Epithelial cell of prostate (primary cell): ENCODE measurements around the gene KNSTRN.

Experiments used
- DNase-seq: peaks from one replicate; pipeline ENCODE4 v3.0.0-alpha.2; 2011; ENCODE audit warnings: low read depth, low spot score
- H3K27ac ChIP-seq: fragments of 450-650 bp; 2 replicates; pipeline ENCODE4 v1.5.1; 2017; ENCODE audit warnings: mild to moderate bottlenecking

KNSTRN gene

DNA sequence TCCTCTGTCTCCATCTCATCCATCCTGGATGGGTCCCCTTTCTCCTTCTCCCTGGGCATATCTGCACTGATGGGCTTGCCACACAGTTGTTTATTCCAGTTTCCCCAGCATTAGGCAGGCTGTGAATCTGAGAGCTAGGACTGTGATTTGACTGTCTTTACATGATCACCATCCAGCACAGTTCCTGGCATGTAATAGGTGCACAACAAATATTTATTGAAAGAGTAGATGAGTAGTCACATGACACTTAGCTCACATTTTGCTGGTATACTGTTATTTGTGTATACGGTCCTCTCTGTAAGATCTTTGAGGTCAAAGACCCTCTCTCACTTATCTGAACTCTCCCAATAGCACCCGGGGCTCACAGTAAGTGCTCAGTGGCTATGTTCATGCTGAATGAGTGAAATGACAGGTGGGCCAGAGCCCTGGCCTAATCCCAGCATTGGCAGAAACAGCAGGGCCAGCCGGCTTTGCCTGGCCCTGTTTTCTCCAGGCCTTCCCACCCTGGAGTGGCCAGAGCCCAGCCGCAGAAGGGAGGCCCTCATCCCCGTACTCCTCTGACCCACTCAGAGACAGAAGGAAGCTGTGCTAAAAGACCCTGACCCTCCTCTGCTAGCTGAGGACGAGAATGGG lies 42.1 kb downstream of the KNSTRN start:
- DNase-seq = no peak
- no peak overlapping the region for H3K27ac ChIP-seq

DNA sequence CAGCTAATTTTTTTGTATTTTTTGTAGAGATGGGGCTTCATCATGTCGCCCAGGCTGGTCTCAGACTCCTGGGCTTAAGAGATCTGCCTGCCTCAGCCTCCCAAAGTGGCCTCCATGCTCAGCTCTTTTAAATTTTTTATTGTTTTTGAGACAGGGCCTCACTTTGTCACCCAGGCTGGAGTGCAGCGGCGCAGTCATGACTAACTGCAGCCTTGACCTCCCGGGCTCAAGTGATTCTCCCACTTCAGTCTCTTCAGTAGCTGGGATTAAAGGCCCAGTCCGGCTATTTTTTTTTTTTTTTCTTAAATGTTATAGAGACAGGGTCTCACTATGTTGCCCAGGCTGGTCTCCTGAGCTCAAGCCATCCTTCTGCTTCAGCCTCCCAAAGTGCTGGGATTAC lies 43.2 kb downstream of the KNSTRN start:
- H3K27ac ChIP-seq = no peak overlapping the region
- no peak for DNase-seq

DNA sequence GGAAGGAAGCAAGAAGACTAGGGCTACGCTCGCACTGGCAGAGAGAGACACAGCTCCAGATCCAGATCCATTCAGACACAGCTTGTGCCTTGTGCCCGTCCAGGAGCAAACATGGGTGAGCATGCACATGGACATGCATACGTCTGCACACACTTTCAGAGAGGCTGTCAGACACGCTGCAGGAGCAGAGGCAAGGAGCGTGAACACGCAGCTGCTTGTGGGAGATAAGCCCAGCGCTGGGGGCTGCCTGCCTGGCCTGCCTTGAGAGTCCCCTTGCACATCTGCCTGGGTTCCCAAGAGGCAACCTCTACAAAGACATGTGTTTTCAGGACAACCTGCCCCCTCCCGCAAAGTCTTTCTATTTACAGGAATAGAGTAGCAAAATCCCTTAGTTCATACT lies 44.7 kb downstream of the KNSTRN start:
- H3K27ac ChIP-seq = no peak overlapping the region
- no peak for DNase-seq

DNA sequence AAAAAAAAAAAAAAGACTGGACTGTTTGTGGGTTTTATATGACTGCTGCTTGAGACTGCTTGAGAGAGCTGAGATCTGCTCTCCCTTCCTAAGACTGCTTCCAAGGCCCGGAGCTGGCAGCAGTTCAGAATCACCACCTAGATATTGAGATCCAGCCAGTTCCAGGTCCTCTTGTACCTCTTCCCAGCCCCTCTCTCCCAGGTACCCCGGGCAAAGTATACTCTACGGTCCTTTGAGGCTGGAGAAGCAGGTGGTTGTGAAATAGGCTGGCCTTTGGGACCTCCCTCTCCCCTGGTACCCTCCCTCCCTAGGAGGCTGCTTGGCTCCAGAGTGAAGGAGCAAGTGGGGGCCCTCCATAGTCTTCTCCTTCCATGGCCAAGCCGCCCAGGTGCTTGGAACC lies 45.7 kb downstream of the KNSTRN start:
- DNase-seq = no peak
- H3K27ac ChIP-seq = no peak overlapping the region

DNA sequence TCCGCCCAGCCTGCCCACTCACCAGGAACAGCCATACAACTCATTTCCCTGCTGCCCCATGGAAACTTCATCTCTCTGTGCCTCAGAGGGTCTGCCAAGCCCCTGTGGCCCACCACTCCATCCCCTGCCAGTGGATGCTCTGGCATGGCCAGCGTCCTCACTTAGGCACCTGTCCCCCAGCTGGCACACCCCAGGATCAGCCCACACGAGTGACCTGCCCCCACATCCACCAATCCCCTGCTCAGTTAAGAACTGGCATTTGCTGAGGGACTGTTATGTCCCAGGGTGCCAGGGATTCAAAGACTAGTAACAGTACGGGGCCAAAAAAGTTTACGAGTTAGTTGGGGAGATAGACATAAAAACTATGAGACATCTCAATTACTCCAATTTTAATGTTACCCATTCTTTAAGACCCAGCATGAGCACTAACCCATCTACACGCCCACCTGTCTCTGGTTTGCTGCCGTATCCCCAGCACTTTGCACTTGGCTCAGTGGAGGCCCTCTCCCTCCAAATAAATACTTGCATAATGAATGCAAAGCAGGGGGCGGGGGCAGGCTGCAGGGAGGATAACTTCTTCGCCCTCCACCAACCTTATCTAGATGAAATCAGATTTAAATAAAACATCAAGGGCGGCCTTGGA lies 46.7 kb downstream of the KNSTRN start:
- DNase-seq = no peak
- H3K27ac ChIP-seq = no peak overlapping the region

DNA sequence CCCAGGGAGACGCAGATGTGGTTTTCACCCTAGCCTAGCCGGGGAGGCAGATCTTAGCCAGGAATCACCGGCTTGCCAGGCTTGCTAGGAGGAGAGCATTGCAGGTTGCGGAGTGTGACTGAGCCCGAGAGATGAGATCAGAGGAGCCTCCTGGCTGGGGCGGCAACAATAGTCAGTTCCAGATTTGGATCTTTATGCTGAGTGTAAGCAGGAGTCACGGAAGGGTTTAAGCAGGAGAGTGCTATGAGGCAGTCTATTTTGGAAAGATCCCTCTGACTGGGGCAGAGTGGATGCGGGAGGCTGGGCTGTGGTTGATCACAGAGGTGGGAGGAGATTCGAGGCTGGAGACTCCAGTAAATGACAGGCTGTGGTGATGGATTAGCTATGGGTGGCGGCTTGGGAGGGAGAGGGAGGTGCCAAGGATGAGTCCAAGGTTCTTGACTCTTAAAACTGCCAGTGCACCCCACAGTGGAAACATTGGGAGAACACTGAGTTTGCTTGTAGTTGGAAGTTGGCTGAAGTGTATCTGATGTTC lies 47.8 kb downstream of the KNSTRN start:
- no peak overlapping the region for H3K27ac ChIP-seq
- no peak for DNase-seq

DNA sequence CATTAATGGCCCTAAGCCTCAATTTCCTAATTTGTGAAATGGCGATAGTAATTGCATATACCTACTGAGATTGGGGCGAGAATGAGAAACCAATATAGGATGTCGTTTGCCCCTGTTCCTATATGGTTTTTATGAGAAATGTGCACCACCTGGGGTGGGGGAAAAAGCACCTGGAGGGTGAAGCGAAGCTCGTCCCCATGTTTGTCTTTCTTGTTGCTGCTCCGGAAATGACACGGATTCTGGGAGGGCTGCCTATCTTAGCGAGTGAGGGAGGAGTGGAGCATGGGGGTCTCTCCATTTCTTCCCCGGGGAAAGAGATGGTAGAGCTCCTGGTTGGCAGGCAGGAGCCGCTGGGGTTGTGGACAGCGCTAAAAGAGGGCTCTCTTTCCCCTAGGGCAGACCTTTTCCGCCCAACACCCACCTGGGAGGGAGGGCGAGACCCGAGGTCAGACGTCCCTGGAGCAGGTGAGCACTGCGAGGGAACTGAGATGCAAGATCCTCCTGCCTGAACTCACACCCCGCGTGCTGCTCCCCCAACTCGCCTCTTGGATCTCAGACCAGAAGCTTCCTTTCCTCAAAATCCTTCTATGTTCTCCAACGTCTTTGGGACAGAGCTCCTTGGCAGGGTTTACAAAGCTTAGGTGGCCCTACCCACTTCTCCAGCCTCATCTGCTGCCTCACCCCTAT lies 52.6 kb downstream of the KNSTRN start:
- no peak for DNase-seq
- H3K27ac ChIP-seq = no peak overlapping the region

DNA sequence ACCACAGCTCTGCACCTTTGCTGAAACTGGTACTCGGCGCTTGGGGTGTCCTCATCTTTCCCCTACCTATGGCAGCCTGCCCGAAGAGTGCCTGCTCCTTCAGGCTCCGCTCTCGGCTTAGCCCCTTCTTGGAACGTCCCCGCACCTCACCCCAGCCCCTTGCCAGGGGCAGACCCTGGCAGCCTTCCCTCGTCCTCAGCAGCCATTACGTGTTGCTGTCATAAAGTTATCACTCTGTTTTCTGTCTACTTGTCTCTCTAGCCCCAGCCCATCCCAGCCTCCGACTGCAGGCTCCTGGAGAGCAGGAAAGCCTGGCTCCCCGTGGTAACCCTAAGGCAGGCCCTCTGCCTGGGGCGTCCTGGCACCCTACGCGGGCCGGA lies 53.2 kb downstream of the KNSTRN start:
- no peak overlapping the region for H3K27ac ChIP-seq
- DNase-seq = no peak

DNA sequence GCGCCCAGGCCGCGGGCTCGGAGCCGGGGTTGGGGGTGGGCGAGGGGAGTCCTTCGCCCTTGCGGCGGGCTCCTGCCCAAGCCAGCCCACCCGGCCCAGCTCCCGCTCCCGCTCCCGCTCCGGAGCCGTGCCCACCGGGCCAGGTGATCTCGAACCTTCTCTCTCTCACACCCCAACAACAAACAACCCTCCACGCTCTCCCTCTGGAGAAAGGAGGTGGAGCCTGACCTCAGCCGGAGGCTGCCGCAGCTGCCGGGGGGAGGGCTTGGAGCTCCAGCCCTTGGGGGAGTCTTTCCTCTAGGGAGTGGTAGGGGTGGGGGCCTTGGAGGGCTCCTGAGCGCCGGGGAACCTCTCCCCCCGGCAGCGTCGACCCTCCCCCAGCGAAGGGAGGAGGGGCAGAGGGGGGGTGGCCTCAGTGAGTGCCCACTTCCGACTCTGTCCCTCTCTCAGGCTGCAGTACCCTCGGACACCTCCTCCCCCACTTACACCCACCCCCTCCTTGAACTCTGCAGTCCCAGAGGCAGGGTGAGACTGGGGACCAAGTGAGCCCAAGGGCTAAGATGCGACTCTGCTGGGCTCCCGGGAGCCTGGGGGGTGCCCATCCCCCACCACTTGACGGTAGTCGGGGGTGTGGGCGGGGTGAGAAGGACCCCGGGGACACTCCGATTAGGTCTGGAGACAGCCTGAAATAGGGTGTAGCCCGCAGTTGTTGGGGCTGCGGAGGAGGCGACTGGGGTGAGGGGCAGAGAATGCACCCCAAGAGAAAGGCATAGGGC lies 53.8 kb downstream of the KNSTRN start:
- DNase-seq = no peak
- H3K27ac ChIP-seq = no peak overlapping the region

DNA sequence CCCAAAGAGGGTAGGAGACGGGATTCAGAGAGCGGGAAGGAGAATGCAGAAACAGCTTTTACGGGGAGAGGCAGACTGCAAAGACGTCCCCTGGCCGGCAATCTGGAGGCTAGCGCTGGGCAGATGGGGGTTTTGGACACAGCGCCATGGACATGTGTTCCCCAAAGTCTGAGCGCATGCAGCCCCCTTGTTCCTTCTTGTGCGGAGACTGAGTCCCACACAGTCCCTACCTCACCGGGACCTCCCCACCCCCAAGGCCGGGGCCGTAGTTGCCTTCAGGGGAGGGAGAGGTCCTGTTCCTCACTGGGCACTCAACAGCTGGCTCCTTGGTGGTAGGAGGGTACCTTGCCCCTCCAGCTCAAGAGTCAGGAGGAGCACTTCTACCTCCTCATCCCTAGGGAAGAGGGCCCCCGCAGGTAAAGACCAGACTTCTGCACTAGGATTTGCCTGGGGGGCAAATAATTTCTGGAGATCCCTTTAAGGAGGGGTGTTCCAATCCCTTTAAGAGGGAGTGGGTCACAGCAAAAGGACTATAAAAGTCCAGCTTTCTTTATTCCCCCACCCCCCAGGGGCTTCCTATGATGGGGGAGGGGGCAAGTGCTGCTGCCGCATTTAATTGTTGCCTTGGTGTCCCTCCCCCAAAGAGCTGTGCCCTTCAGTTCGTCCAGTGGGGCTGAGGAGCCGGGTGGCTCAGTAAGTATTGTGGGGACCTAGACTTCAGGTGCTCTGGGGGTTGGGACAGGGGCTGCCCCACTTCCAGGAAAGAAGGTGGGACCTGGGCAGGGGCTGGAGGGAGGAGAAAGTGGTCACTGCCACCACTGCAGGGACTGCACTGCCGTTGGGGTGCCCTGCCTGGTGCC lies 54.6 kb downstream of the KNSTRN start:
- no peak for DNase-seq
- H3K27ac ChIP-seq = no peak overlapping the region

DNA sequence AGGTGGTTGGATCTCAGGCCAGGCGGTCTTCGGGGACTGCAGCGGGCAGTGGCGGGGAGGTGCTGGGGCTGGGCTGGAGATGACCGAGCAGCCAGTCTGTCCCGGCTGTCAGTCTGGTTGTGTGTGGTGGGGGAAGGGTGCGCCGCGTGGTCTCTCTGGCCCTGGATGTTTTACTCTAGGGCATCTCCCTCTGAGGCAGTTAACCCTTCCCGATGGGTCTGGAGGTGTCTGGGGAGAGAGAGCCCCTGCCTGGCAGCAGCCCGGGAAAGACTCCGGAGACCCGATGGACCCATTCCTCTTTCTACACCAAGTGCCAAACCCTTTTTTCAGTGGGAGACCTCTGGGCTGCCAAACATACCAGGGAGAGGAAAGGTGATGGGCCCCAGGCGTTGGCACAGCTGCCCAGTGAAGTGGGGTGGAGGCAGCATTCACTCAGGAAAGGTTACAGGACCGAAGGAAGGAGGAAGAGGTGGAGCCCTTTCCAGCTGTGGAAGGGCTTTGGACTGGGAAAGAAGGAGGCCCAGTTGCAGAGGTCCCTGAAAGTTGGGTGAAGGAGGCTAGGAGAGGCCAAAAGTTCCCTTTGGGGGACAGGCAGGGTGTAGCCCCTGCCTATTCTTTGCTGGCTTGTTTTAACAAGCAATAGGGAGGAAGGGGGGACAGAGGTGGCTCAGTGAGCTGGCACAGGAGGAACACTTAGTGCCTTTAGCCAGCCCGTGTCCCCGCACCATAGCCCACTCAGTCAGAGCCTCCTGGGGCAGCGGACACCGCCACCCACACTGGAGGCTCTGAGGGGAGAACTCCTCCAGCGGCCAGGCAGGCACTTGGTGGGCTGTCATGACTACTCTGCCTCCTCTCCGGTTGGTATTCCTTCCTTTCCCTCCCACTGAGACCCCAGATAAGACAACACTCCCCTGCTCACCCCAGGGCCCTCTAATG lies 55.5 kb downstream of the KNSTRN start:
- DNase-seq = no peak
- no peak overlapping the region for H3K27ac ChIP-seq

DNA sequence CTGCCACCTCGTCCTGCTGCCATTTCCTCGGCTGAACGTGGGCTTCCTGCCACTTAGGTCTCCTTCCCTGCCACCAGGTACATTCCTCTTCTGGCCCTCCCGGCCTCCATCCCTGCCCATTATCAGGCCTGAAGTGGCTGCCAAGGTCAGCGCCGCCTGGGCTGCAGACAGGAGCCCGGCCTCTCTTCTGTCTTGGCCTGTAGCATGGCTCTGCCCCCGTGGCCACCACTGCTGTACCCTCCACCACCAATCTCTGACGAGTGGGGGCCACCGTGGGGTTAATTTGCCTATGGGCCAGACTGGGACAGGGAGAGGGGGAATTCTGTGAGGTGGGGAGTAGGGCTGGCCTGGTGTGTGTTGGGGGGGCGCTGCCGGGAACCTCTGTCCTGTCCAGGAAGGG lies 56.2 kb downstream of the KNSTRN start:
- DNase-seq = no peak
- H3K27ac ChIP-seq = no peak overlapping the region

DNA sequence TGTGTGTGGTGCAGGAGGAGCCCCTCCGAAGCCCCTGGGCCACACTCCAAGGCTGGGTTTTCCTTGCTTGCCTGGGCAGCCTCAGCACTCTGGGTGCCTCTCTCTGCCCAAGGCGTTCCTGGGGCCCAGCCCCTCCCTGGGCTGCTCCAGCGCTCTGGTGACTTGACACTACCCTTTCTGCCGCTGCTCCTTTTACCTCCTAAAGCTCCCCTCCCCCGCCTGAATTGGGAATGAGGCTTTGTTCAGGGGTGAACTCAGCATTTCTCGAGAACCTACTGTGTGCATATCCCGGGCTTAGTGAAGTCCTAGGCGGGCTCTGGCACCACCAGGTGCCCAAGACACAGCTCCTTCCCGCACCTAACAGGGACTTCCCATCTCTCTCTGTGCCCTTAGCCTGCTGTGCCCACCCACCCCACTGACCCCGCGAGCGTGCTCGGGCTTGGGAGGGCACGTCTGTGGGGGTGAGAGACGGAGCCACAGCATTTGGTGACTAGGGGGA lies 57.0 kb downstream of the KNSTRN start:
- no peak overlapping the region for H3K27ac ChIP-seq
- DNase-seq = no peak

DNA sequence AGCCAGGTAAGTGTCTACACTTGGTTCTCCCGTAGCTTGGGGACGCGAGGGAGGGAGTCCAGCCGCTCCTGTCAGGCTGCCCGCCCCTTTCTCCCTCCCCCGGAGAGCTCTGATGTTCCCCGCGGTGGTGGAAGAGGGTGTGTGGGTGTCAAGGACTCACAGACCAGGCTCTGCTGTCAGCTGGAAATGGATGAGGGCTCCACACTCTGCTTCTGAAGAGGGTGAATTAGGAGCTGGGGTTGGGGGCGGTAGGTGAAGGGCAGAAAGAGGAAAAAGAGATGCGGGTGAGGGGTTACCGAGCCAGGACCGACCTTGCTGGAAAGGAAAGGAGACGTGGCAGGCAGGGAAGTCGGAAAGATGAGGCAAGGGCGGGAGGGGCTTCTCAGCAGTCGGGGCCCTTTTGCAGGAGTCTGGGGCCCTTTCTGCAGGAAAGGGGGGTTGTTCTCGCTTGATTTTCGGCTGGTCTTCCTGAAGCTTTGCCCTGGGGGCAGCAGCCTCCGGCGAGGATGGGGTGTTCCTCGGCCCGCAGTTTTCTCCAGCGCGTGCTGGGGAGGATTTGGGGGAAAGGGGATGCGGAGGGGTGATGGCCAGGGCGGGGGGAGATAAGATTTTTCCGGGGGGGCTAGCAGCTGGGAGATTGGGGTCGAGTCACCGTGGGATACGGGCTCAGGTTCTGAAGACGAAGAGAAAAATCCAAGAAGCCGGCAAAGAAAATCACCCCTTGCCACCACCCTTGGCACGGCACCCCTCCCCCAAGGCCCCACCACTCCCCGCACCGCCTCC lies 57.6 kb downstream of the KNSTRN start:
- no peak overlapping the region for H3K27ac ChIP-seq
- no peak for DNase-seq

DNA sequence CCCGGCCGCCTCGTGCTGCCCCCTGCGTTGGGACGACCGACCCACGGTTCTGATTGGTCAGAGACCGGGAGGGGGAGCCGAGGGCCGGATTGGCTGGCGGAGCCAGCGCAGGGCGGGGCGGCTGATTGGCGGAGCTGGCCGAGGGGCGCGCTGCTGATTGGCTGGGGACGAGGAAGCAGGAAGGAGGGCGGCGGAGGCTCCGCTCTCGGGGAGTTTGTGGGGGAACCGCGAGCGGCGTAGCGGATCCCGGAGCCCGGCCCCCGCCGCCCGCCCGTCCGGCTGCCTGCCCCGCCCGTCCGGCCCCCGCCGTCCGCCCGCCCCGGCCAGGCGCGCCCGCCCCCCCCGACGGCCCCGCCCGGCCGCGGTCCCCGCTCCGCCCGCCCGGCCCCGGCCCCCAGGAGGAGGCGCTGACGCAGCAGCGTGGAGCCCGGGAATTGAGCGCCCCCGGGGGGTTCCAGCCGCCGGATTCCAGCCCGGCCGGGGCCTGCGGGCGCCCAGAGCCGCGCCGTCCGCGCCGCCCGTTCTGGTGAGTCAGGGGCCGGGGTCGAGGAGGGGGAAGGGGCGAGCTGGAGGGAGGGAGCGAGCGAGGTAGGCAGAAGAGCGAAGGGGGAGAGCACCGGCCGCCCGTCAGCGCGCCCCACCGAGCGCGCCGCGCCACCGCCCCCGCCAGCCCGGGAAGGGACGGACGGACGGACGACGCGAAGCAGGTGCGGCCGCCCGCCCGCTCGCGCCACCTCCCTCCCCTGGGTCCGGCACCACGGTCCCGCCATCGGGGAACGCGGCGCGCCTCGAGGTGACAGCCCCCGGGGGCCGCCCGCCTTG lies 58.4 kb downstream of the KNSTRN start, which contains the start of gene BAHD1:
BAHD1 (plus strand) TSS at position 211 of the 822 bp plus-strand sequence. CDS start 17,512 bp downstream, outside the sequence.
- DNase-seq = peak; percentile 45
- H3K27ac ChIP-seq = peak within 1 kb of the TSS; percentile 37

DNA sequence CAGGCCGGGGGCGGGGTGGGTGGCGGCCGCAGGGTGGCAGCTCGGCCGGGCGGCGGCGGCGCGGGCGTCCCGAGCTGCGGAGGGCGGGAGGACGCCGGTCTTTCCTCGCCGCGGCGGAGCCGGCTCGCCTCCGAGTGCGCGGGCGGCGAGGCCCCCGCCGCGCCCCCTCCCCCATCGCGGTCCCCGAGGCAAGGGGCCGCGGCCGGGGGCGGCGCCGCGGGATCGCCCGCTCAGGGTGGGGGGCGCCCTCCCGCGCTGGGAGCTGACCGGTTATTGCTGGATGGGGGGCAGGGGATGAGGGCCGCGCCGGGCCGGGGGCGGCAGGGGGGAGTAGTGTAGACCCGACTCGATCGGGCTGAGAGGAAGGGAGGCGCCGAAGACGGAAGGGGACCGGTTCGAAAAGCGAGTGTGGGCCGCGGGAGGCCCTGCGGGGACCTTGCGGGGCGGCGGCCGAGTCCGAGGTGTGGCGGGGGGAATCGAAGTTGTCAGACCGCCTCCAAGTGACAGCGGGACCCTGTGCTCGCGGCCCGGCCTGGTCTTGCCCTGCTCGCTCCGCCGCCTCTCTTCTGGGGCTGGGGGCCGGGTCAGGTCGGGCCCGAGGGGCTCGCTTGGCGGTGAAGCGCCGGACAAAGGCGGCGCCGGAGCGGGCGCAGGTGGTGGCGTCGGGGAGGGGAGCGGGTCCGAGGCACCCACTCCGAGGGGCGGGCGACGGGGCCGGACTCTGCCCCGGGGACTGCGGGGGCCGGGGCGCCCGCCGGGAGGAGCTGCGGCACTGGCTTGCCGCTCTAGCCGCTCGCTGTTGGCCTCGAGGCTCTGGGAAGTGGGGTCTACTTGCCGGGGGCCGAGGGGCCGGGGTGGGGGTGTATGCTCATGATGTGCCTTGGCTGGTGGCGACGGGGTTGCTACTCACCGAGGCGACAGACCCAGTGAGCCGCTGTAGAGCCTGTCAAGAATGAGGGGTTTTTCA lies 59.3 kb downstream of the KNSTRN start:
- no peak for DNase-seq
- no peak overlapping the region for H3K27ac ChIP-seq
